CD4-positive, alpha-beta T cell treated with Interleukin-6 at 100 ng/mL for 8 hours (primary cell): ENCODE measurements around the gene SUGCT.
"Not testable (repeated sequence)": the region's sequence is repeated elsewhere in the genome, so short reads cannot be mapped to it uniquely, and the experiment has no call there.

Source experiments
- DNase-seq: peaks from one replicate; pipeline ENCODE4 v3.0.0-alpha.2; 2020; ENCODE audit warnings: mixed read lengths, low spot score

SUGCT gene

DNA sequence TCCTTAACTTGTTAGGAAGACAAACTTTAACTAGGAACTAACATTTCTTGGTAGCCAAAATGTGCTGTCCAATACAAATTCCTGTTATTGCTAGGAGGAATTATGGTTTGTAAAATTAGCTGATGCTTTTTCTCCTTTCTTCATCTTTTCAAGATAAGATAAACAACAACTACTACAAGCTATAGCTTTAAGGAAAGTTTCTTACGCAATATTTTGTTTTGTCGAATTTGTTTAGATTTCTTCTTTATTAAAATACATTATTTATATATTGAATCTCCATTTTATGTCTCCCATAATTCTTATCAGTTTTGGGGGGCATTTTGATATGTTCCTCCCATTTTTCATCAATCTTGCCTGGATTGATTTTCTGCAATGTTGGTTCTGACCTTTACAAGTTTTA is 277.5 kb downstream of the SUGCT start:
- DNase-seq = no peak

DNA sequence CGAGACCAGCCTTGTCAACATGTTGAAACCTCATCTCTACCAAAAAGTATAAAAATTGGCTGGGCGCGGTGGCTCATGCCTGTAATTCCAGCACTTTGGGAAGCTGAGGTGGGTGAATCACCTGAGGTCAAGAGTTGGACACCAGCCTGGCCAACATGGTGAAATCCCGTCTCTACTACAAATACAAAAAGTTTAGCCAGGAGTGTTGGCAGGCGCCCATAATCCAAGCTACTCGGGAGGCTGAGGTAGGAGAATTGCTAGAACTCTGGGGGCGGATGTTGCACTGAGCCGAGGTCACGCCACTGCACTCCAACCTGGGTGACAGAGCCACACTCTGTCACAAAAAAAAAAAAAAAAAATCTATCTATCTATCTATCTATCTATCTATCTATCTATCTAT is 279.9 kb downstream of the SUGCT start:
- DNase-seq = not testable (repeated sequence)

DNA sequence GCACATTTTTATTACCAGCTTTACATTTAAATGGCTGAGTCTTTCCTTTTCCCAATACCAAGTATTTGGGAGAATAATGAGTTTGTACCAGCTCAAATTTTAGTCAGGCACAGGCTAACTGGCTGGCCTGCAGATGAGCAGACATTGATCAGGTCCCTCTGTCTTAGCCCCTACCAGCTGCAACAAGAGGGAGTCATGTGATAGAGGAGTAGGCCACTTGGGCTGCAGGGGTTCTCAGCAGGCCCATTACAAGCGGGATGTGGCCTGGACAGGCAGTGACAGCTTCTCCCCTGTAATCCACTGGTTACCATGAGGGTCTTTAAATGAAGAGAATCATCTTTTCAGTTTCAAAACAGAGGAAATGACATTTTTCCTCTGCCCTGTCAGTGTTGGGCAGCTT is 283.6 kb downstream of the SUGCT start:
- DNase-seq = no peak

DNA sequence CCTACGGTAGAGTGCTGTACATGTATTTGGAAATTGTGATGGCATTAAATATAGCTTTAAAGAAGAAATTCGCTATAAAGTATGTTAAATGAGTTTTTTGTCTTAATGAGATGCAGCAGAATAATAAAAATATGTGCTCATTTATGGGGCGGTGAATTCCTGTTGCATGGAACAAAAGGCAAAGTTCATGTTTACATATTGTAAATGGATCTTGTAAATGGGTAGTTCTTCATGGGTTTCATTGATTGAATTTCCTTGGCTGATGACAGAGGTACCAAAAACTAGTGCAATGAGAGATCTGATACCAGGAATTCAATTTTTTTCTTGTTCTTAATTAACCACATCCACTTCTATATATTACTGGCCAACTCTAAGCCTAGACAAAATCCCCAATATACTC is 284.2 kb downstream of the SUGCT start:
- DNase-seq = no peak

DNA sequence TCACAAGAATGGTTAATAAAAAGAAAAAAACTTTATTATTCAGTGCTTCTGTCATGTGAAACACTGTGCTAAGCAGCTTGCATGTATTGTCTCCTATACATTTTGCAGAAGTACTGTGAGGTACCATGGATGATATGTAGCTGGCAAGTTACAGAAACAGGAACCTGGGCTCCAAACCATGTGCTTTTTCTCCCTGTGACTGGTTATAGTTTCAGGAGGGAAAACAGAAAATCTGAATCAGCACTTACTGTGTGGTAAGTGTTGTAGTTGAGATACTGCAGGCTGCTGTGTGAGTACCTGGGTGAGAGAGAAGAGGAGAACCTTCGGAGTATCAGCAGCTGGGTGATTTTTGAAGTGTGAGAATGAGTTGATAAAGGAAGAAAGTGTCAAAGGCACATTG is 285.0 kb downstream of the SUGCT start:
- no peak for DNase-seq

DNA sequence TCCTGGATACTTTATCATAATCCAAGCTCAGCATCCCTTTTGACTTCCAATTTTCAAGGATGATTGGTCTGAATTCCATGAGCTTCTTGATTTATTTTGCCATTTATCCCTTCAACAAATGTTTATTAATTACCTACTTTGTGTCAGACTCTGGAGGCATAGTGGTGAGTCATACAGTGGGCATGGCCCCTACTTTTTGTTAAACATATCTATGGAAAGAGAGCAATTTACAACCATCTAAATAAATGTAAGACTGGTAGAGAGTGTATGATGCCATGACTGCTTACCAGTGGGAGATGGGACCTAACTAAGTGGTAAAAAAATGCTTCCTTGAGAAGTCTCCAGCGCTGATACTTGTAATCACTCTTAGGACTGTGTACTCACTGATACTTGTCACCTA is 286.6 kb downstream of the SUGCT start:
- no peak for DNase-seq

DNA sequence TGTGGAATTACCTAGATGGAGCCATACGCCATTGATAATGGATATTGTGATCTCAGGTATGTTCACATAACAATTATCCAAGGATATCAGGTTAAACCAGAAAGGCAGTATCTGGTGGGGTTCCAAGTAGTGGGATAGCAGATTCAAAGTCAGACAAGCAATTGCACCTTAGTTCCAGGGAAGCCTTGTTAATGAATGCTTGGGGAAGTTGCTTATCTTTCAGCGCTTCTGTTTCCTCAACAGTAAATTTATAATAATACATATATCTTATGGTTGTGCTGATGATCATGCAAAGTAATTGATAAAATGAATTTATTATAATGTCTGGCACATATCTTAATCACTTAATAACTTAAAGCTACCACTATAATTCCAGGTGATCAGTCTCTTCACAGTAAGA is 290.9 kb downstream of the SUGCT start:
- DNase-seq = no peak

DNA sequence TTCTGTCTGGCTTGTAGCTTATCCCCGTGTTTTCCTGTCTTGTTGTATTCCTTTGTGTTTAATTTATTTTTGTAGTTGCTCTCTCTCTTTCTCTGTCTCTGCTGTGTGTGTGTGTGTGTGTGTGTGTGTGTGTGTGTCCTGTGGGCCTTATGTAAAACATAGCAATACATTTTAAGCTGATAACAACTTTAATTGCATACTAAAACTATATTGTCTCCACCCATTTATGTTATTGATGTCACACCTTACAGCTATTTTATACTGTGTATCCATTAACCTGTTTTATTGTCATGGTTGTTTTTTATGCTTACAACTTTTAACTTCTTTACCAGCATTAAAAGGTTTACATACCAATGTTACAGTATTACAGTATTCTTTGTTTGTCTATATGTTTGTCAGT is 293.6 kb downstream of the SUGCT start:
- no peak for DNase-seq

DNA sequence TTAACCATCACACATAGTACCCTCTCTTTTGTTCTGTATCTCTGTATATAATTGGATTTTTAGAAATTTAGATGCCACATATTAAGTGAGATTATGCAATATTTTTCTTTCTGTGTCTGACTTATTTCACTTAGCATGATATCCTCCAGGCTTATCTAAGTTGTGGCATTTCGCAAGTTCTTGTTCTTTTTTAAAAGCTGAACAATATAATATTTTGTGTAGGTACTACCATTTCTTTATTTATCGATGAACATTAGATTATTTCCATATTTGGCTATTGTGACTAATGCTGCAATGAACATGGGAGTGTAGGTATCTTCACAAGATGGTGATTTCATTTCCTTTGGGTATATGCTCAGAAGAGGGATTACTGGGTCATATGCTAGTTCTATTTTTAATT is 295.0 kb downstream of the SUGCT start:
- no peak for DNase-seq

DNA sequence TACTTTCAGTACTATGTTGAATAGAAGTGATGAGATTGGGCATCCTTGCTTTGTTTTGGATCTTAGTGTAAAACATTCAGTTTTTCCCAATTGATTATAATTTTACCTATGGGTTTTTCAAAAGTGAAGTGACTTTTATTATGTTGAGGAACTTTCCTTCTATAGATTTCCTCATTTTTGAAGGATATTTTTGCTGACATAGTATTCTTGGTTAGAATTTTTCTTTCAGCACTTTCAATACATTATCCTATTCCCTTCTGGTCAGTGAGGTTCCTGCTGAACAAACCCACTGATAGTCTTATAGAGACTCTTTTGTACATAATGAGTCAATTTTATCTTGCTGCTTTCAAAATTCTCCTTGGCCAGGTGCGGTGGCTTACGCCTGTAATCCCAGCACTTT is 297.2 kb downstream of the SUGCT start:
- DNase-seq = no peak

DNA sequence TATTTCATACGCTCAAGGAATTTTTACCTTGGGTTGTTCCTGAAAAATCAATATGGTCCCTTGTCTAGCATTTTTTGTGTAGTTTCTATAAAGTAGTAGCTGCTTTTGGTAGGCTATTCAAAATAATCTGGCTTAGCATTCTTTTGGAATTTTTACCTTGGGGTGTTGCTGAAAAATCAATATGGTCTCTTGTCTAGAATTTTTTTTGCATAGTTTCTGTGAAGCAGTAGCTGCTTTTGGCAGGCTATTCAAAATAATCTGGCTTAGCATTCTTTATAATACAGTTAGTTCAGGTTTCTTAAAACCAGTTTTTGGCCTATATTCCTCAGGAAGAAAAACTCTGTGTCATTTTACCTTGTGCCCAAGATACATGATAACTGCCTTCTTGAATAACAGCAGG is 301.9 kb downstream of the SUGCT start:
- no peak for DNase-seq

DNA sequence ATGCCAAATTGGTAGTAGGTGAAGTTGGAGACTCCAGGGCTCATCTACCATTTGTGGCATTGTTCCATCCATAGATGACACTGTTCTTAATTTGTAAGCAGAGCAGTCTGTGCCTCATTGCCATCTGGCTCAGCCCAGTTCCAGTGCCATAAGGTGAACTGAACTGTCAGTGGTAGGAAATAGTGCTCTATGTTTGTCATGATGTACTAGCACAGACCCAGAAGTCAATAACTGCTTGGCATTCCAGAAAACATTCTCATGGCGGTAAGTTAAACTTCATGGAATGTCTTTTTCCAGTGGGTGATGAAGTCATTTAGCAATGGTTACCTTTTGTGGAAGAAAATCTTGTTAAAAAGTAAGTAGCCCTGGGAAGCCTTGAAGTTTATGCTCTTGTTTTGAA is 302.7 kb downstream of the SUGCT start:
- no peak for DNase-seq

DNA sequence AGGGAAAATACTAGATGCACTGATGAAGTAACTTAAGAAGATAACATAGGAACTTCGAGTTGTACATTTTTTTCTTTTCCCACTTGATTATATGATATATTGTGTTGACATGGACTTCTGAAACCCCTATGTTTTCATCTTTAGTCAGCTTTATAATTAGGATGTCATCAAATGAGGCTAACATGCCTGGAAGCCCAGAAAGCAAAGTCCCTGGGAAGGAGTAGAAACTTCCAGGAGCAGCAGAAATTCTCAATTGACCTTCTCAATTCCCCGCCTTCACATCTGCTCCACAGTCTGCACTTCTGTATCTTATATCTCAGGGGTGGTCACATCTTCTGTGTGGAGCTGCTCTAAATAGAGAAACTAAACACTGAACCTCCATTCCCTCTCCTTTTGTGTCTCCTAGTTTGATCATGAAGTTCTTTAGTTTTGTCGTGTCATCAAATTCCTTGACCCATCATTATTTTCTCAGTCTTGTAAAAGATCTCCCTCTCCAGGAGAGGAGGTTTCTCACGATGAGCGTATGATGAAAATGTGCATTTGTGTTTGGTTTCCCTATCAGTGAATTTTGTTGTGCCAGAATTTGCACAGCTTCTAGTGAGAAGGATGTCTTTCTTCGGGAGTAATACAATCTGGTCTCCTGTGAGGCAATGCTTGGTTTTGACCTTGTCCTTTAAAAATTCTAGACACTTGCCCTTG is 303.3 kb downstream of the SUGCT start:
- DNase-seq = no peak

DNA sequence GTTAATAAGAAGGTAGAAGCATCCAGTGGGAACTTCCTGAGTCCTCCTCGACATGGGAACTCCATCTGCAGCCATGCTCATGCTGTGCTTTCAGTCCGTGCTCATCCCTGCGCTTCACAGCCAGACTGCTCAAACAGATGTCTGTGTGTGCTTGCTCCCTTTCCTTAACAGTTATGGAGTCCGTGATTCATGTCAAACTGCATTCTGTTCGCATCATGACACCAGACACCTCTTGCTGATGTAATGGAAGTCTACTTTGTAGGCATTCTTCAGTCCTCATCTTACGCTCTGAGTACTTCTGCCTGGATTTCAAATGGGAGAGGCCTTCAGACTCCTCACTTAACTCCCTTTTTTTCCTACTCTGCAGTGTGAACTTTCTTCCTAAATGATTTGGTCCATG is 304.9 kb downstream of the SUGCT start:
- no peak for DNase-seq

DNA sequence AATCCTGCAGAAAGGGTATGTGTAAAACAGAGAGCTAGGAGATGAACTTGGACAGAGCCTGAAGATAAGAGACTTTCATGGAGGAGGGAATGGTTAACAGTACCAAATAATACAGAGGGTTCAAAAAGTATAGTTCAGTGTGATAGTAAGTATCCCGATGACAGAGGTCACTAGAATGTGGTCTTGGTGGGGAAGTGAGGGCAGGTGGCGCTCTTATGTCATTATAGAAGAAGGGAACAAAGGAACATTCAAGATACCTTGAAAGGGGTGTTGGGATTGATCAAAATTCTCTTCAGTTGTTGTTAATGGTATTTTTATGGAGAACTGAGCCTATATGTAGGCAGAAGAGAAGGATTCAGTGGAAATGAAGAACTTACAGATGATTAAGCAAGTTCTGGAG is 312.5 kb downstream of the SUGCT start:
- DNase-seq = no peak

DNA sequence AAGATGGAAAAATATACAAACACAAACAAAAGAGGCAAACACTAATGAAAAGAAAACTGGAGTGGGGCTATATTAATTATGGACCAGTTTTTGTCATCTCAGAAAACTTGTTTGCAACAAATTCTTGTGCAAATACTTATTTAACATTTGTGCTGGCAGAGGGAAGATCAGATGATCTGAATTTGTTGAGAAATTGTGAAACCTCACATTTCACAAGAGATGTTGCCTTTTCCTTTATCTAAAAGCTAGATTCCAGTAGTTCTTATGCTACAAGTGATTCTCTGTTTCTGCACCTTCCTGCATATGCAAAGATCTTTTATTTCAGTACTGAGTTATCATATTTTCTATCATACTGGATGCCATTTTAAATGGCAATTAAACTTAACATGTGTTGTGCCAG is 320.7 kb downstream of the SUGCT start:
- no peak for DNase-seq

DNA sequence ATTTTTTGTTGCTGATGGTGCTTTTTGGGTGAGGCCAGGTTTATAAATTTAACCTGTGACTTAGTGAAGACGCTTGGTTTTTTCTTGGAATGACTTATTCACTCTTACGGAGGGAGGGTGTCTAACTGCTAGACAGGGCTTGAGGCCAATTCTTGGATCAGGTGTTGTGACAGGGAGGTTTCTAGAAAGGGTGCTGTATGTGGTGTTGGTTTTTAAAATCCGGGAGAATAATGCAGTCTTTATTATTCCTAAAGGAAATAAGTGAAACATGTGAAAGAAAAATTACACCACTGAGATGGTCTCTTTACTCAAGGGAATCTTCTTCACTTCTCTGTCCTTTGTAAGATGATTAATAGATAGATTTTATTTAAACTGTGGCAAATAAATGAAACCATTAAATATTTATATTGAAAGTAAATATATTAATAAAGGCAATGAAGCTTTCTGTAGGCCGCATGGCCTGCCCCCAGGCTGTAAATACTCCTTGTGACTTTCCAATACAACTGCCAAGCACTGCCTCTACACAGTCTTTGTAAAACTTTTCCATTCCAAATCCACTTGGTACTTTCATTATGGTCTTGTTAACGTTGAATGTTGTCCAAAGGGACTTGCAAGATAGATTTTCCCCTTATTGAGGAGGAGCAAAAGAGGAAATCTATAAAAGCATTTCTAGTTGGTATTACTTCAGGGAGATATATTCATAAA is 323.1 kb downstream of the SUGCT start:
- DNase-seq = no peak

DNA sequence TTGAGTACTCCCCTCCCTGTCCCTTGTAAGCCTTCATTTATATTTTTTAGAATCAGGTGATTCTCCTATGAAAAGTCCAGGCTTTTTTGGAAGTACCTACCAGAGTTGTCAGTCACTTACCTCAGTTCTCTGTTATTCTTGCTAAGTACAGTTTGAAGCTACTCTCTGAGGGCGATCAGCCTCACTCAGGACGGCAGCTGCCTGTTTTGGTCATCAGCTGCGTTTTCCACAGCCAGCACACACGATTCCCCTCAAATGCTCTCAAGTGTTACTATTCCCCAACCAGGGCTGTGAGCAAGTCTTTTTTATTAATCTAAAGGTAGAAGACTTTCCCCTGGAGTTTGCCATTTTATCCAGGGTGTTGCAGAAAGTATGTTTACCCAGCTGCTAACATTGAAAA is 328.6 kb downstream of the SUGCT start:
- no peak for DNase-seq

DNA sequence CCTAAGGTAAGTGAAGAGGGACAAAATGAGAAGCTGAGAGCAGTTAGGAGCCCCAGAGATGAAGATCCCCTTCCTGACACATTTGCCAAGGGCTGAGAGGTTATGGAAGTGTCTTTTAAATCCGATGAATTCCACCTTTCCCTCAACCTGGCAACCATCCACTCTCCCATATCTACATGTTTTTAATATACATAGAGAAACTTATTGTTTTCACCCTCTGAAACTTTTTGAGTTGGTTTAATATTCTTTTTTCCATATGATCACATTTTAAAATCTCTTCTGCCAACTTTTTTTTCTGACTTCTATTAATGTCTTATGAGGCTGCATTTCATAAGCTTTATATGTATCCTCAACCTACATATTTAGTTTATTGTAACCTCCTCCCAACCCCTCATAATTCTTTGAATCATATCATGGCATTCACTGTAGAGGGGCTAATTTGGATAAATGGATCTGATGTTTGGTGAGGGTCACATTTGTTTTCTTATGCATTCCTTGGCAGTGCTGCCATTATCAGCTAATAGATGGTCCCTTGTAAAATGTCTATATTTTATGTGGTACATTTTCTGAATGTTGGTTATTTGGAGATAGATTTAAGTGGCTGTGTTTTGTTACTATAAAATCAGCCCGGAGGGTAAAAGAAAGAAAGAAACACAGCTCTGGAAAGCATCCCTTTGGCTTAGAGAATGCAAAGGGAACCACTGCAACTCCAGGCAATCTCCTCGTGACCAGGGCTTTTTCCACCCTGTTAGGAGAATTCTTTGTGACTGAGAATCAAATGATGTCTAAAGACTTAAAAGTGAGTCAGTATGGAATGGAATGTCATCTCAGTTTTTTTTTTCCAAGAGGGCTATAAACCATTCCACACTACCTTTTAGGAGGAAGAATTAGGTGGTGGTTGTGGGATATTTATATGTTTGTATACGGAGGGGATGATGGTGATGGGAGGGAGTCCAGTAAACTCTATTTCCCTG is 334.4 kb downstream of the SUGCT start:
- DNase-seq = no peak

DNA sequence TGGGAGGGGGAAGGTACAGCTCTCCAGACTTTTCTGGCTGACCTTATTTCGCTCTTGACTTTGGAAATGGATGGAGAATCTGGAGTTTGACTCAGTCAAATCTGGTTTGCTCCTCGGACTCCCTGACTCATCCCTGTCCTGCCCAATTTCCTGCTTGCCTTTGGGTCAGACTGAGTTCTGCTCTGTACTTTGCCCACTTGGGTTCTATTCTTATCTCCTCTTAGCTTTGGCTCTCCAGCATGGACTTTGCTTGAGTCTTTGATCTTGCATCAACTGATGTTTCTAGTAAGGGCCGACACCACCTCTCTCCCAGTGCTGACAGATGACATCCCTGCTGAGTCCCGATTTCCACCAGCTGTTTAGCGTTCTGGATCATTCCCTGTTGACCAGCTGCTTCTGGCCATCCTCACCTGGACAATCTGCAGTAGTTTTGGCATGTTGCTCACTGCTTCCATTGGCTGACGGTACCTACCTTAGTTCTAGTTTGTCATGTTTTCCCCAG is 335.3 kb downstream of the SUGCT start:
- DNase-seq = no peak

DNA sequence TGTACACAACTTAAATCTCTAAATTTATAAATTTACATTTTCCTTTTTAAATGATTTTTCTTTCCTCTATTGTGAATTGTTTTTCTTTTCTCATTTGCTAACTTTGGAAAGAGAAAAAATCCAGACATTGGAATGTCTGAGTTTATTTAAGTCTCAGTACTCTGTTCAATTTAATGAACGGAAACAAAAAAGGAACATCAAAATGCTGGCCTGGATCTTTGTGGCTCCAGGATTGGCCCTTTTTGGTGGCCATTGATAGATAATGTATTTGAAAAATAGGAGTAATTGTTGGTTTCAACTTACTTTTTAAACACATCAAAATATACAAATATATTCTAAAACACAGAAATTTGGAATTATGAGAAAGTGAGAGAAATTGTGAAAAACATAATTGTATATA is 336.0 kb downstream of the SUGCT start:
- DNase-seq = no peak

DNA sequence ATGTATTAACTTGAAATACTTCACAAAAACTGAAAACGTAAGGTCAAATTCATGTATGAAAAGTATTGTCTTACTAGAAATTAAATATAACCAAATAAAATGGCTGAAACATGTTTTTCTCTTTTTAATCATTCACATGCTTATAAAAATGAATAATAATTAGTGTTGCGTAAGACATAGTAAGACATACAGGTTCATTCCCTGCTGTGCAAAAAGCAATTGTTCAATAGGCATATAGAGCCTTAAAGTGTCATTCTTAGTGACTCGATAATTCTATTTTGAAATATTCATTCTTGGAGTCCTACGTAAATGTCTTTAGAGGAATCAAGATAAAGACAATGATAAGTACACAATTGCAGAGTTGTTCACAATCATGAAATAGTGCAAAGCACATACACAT is 337.1 kb downstream of the SUGCT start:
- DNase-seq = no peak
